Measurements from ENCODE around the gene DLG2.

DLG2 gene

GRCh38 chr11:84130646-84131427 is 1496.3 kb downstream of the DLG2 start:
- DNase-seq (ENCODE audit: low read depth, low spot score): no peak

DNA sequence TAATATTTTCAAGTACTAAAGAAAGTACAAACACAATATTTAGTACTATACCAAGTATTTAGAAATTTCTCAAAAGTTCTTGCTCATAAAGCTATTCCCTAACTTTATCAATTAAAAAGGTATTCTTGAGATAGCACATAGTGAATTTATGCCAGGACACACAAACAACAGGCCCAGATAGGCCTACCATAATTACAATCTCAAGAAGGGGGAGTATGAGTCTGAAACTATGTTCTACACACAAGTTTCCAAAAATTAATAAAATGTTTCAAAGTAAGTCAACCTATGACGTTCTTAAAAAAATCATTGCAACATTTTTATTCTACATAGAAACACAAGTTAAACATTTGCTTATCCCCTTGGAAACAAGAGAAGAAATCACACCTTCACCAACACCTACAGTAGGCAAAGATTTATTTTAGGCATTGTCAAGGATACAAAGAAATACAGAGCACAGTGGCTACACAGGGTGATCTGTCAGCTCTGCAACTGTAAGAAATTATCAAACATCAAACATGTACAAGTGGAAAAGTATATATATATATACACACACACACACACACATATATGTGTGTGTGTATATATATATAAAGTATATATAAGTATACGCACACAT is 1497.1 kb downstream of the DLG2 start:
- no peak for DNase-seq (ENCODE audit: low read depth, low spot score)

GRCh38 chr11:84128840-84129239 is 1498.3 kb downstream of the DLG2 start:
- no peak for DNase-seq (ENCODE audit: low read depth, low spot score)

- DNase-seq (ENCODE audit: low read depth, low spot score): no peak
These were observed 1509.8 kb downstream of the DLG2 start for GRCh38 chr11:84117394-84117793.

DNA sequence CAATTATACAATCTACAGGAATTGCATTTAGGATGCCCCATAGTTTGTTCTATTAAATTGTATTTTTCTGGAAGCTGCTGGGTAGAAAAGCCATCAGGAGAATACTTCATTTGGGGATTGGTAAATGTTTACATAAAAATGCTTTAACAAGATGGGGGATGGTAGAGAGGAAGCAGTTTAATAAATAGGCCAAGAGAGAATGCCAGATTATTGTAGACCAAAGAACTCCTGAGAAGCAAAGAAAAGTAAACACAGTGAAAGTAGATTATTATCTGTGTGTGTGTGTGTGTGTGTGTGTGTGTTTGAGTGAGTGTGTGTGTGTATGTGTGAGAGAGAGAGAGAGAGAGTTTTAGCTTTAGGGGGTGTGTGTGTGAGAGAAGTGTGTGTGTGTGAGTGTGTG is 1520.6 kb downstream of the DLG2 start:
- DNase-seq (ENCODE audit: low read depth, low spot score): no peak

DNA sequence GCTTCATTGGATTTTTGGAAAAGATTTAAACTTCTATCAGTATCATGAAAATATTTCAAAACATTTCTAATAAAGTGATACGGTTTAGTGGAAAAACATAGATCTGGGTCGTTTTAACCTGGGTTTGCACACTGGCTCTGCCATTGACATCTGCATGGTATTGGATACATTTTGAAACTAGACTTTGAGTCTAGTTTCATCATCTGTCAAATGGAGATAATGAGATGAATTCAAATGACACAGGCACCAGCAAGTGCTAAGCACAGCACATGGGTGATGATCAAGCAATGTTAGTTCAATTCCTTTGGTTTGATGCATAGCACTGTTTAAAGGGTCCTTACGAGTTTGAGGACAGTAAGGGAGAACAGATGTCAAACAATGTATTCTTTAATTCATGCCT is 1522.0 kb downstream of the DLG2 start:
- no peak for DNase-seq (ENCODE audit: low read depth, low spot score)

DNA sequence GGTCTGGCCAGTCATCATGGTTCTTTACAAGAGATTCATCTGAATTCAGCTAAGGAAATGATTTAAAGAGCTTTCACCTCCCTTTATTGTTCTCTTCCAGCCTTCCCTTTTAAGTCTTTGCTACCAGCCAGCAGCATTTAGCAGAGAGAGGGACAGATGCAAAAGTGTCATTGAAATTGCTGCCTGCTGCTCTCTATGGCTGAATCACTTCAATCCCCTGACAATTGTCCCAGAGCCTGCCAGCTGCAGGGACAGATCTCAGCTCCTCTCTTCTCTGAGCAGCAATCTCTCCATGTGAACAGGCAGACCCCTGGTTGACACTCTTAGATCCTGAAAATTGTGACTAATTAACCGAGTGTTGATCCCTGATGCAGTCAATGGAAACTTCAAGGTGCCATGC is 1524.0 kb downstream of the DLG2 start:
- no peak for DNase-seq (ENCODE audit: low read depth, low spot score)

DNA sequence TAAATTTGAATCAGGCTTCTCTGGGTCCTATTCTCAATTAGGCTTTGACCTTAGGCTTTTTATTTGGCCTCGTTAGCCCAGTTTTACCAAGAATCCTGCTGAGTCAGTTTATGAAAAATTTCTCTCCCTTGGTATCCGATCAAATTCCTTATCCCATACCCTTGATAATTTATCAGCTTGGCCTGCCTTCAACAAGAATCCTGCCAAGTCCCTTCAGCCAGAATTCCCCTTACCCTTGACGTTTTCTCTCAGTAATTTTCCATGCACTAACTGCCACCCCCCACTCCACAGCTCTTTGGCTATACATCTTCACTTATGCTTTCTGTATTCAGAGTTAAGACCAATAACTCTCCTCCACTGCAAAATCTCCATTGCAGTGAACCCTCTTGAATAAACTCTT is 1530.0 kb downstream of the DLG2 start:
- DNase-seq (ENCODE audit: low read depth, low spot score): no peak

- no peak for DNase-seq (ENCODE audit: low read depth, low spot score)
These were observed 1535.7 kb downstream of the DLG2 start for GRCh38 chr11:84091212-84091986.

GRCh38 chr11:84089072-84090057 is 1537.8 kb downstream of the DLG2 start:
- DNase-seq (ENCODE audit: low read depth, low spot score): no peak

GRCh38 chr11:84071851-84072250 is 1555.3 kb downstream of the DLG2 start:
- DNase-seq (ENCODE audit: low read depth, low spot score): no peak

DNA sequence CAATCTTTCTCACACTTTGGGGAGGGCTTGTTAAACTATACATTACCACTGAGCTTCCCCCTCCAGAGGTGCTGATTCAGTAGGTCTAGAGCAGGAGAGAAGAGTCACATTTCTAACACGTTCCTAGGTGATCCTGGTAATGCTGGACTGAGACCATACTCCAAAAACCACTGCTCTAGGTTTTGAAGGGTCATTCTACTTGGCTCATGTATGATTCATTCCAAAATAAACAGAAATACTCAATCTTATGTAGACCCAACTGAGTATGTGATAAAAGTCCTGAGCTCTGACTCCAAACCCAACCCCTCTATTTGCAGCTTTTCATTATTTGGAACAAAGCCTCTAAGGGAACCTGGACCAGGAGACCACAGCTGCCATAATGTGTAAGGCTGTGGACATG is 1558.1 kb downstream of the DLG2 start:
- no peak for DNase-seq (ENCODE audit: low read depth, low spot score)

DNA sequence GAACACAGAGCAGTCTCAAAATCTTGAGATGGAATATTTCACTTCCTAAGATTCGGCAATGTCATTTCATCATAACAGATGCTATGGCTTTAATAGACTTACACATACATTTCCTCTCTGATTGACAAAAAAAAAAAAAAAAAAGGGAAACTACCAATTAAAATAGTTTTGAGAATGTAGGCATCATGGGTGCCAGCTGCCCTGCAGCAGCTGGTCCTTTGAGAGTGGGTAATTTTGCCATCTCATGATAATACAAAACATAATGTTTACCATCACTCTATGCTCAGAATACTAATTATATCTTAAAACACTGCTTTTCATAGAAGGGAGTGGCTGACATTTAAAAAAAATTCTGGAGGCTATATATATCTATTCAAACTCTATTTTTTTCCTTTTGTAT is 1565.4 kb downstream of the DLG2 start:
- no peak for DNase-seq (ENCODE audit: low read depth, low spot score)

DNA sequence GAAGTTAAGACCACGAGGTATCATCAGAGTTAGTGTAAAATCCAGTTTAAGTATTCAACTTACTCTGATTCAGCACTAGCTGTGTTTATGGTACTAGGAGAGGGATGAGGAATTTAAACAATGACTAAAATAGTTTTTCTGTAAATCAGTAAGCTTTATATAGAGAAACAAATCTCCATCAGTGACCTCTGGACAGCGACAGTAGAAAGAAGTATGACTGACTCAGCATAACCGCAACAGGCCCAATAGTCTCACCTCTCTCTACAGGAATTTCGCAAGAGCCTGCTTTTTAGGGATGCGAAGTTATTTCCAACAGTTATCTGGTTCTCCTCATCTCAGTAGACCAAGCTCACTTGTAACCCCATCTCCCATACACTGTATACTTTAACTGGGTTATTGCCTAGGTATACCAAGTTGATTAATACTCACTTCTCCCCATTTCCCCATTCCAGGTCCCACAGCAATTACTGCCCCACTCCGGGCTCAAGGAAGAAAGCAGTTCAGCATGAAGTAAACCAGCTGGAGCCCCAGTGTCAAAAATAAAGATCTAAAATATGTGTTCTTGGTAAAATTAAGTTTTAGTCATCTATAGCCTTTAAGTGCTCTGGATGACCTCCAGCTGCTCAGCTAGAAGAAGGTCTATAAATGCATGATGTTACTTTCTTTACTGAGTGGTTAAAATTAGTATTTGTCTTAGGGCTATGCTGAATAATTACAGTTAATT is 1570.3 kb downstream of the DLG2 start:
- no peak for DNase-seq (ENCODE audit: low read depth, low spot score)

GRCh38 chr11:84045146-84045545 is 1582.0 kb downstream of the DLG2 start:
- no peak for DNase-seq (ENCODE audit: low read depth, low spot score)

DNA sequence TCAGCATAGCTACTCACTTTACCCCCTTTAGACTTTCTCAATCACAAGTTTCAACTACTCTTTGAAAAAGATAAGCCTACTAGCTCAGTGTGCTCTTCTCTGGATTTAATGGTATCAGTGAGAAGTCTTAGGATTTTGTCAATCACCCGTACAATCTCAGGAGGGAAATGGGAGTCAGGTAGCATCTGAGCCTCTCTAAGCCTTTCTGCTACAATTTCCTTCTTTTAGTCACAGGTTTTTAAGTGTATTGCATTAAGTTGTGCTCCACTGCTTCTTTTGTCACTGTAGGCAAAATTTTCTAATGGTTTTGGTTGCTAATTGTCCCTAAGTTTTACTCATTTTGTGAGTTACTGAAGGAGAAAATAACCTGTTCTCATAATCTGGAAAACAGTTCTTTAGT is 1582.4 kb downstream of the DLG2 start:
- DNase-seq (ENCODE audit: low read depth, low spot score): no peak

- DNase-seq (ENCODE audit: low read depth, low spot score): no peak
These were observed 1590.4 kb downstream of the DLG2 start for GRCh38 chr11:84036664-84037194.

GRCh38 chr11:84035645-84036044 is 1591.5 kb downstream of the DLG2 start:
- DNase-seq (ENCODE audit: low read depth, low spot score): no peak

DNA sequence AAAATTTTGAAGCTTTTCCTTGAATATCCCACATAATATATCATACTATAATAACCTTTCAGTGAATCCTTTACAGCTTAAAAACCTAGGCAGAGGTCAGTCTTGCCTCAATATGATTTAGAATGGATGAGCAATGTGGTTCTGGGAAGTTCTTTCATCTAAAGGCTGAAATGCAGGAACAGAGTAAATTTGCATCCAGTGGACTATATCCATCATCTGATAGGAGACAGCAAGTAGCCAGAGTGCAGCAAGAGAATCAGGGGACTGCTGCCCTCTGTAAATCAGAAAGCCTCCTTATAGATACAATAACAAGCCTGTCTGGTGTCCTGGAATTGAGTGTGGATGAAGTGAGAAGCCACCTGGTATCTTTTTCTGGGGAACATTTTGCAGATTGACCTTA is 1592.7 kb downstream of the DLG2 start:
- no peak for DNase-seq (ENCODE audit: low read depth, low spot score)

DNA sequence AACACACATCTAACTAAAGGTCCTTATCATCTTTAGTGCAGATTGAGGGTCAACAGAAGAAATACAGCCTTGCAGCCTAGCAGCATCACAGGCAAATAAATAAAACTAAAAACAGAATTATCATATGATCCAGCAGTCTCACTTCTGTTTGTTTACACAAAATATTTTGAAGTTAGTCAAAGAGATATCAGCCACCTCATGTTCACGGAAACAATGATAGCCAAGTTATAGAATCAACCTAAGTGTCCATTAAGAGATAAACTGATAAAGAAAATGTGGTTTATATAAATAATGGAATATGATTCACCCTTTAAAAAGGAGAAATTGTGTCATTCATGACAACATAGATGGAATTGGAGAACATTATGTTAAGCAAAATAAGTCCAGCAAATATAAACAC is 1602.9 kb downstream of the DLG2 start:
- DNase-seq (ENCODE audit: low read depth, low spot score): no peak

DNA sequence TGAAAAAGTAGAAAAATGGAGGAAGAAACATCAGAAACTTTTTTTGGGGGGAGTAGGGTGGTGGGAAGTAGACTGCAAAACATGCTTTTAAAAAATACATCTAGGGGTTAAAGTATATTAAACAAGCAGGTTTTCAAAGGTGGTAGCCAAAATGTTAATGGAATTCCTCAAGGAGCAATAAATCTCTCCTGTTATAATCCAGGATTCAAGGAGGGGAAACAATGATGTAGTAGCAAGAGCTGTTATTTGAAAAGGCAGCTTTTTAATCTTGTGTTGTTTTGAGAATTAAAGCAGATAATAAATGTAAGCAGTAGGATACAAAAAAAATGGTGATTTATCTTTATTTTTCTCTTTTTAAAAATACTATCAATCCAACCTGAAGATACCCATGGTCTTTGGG is 1604.4 kb downstream of the DLG2 start:
- DNase-seq (ENCODE audit: low read depth, low spot score): no peak
